GM18505 (cell line): ENCODE data around the gene VPS39.

Source experiments
- ATAC-seq: cut with Tn5 transposase; IDR thresholded peaks from one replicate; pipeline ENCODE4 v1.9.1; 2021; ENCODE audit not compliant: unreplicated experiment
- POLR2A ChIP-seq: IDR thresholded peaks from 4 replicates; pipeline ENCODE4 v1.6.1; 2011; ENCODE audit warnings: borderline replicate concordance; ENCODE audit not compliant: insufficient read depth, insufficient read length; ENCODE audit errors: extremely low read depth

Gene VPS39

DNA sequence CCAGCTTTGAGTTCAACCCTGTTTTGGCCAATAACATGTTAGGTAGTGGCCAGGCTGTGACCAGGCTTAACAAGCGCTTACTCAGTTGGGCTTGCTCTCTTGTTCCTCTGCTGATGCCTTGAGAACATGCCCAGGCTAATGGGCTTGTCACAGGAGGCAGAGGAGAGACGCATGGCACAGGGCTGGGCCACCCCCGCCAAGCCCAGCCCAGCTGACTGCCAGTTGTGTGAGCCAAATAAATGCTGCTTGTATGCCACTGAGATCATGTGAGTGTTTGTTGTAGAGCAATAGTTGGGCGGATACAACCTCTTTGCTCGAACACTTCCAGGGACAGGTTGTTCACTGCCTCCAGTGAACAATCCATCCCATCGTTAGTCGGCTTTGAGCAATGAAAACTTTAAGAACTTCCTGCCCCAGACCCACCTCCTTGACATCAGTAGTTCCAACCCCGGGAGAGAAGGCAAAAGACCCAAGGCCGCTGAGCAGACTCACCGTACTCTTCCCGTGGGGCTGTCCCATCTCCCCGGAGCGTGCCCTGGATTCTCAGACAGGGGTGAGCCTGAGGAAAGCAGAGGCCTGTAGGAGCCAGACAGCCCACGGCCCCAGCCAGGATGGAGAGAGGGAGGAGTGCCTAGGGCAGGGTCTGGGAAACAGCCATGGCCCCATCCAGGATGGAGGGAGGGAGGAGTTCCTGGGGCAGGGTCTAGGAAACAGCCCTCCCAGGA, 55.7 kb downstream of the VPS39 start:
- no peak for TF ChIP-seq POLR2A
- ATAC-seq = no peak

DNA sequence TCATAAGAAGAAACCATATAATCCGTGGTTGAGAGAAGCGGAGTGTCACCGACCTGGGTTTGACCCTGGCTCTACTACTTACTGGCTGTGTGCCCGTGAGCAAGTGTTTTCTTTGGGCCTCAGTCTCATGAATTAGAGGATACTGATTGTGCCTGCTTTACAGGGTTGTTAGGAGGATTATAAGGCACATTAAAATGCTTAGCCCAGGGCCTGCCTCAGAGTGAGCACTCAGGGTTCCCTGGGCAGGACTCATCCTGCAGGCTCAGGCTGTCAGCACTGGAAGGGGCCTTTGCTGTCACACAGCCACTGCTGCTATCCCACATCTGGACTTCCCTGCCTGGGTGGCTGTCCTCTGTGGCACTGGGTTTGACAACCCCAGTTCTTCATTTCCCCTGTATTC, 56.4 kb downstream of the VPS39 start:
- ATAC-seq = no peak
- TF ChIP-seq POLR2A = no peak

DNA sequence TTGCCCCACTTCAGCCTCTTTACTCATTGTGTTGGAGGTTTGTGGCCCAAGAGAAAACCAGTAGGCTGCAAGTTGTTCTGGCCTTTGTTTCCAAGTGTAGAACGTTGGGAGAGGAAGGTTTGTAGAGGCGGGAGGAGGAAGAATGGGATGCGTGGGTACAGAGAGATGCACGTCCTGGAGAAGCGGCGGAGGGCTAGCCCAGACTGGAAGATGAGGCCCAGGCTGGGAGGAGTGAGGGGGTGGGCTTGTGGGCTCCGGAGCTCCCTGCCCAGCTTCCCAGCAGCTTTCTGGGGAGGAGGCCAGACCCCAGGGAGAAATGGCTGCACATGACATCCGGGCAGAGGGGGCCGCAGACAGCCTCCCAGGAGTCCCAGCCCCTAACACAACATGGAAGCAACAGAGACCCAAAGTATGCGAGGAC, 57.0 kb downstream of the VPS39 start:
- no peak for TF ChIP-seq POLR2A
- ATAC-seq = no peak

DNA sequence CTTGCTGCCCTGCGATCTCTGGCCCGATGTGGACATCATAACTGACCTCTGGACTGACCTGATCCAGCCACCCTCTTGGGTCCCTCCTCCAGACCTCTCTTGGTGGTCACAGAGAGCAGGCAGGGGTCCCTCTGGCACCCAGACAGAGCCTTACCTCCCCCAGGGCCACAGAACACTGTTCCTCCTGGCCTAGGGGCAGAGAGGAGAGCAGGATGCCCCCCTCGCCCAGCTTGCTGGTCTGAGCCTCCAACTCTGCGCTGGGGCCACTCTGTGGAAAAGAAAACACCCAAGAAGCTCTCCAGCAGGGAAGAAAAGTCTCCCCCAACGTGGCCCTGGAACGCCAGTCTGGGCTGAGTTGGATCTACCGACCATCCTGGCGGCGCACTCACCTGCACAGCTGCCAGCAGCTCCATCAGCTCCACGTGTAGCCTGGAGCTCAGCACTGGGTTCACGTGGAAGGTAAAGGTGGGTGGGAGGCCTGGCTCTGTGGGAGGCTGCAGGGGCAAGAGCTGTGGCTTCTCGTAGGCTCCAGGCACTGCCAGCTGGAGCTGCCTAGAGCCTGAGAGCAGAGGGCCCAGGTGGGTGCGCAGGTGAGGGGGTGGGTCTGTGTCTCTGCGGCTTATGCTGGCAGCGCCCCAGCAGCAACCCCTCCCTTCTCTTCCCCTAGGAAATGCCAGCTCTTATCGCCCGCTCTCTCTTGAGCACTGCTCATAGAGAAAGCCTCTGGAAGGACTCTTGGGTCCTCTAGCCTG, 57.7 kb downstream of the VPS39 start:
- ATAC-seq = no peak
- TF ChIP-seq POLR2A = no peak

DNA sequence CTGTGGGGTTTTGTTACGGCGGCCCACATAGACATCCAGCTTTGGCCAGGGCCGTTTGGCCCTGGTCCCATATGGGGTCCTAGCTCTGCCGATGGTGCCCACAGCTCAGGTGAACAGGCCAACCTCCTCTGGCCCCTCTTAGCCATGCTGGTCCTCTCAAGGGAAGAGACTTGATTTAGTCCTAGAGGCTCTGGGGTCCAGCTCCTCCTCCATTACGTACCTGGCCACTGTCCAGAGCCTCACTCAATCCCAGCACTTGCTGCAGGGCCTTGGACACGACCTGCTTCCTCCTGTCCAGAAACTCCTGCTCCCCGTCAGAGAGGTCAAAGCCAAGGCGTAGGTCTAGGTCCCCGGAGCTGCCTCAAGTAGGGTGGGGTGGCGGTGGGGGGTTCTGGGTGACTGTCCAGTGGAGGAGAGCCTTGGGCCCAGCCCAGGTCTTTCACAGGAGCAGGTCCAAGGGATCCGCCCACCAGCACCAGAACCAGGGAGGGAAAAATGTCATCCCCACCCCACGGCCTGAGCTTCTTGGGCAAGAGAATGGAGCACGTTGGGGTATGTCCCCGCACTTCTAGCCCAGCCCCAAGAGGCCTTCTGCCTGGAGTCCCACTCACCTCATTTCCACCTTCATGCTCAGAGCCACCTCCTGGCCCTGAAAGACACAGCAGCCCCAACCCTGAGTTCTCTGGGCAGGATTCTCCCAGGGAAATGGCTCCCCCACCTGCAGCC, 58.4 kb downstream of the VPS39 start:
- no peak for ATAC-seq
- no peak for TF ChIP-seq POLR2A

DNA sequence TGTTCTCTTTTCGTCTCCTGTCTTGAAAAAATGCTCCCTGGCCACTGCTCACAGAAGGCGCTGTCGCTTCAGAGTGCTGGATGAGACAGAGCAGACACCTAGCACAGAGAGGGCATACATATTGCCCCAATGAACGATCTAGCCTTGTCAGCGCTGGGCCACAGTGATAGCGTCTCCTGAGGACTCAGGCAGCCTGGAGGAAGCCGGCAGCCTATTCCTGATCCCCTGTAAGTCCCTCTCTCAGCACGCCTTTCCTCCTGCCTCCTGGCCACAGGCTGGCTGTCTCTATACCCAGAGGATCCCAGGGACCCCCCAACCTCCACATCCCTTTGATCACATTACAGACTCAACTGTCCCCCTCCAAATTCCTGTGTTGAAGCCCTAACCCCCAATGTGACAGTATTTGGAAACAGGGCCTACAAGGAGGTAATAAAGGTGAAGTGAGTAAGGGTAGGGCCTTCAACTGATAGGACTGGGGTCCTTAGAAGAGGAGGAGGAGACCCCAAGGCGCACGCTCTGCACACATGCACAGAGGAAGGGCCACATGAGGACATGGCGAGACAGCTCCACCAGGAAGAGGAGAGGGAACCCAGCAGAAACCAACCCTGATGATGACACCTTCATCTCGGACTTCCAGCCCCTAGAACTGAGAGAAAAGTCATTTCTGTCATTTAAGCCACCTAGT, 59.2 kb downstream of the VPS39 start:
- ATAC-seq = no peak
- TF ChIP-seq POLR2A = no peak

DNA sequence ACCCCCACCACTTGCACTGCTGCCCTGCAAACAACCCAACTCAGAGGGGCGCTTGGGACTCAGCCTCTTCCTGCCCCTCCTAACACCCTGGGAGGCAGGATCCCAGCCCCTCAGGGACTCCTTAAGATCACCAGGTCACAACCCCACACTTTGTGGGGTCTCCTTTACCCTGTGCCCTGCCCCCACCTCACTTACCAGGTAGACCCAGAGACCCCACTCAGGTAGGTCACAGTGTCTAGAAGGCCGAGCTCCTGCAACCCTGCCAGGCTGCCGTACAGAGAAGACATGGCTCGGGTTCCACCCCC, 60.7 kb downstream of the VPS39 start:
- no peak for TF ChIP-seq POLR2A
- ATAC-seq = no peak

DNA sequence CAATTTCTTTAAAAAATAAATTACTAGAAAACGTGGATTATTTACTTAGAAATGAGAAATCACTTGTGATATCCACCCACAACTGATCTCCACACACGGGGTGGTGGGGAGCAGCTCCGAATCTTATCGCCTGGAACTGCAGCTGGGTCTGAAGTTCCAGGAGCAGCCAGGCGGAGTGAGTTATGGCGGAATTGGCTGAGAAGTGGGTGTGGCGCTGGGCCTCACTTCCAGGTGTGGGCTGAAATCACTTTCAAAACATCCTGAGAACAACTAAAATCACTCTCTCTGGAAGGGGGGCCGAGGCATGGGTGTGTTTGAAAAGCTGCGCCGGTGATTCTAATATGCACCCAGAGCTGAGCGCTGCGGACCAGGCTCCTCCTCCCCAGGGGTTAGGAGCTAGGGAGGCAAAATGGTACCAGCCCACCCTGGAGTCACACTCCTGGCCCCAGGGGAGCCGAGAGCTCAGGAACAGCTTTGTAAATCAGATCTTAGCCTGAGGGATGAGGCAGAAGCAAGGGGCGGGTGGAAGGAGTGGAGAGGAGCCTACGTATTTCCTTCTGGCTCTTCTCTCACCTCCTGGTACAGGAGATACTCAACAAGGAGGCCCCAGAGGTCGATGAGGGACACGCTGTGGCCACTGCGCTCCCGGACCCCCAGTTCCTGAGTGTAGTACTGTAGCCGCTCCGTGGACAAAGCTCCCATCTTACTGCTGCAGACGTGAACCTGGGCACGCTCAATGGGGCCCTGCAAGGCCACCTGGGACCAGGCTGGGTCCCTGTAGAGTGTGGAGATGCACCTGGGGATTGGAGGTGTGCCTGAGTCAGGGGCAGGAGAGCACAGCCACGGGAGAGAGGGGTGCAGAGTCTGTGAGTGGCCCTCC, 61.3 kb downstream of the VPS39 start:
- ATAC-seq = no peak
- no peak for TF ChIP-seq POLR2A

DNA sequence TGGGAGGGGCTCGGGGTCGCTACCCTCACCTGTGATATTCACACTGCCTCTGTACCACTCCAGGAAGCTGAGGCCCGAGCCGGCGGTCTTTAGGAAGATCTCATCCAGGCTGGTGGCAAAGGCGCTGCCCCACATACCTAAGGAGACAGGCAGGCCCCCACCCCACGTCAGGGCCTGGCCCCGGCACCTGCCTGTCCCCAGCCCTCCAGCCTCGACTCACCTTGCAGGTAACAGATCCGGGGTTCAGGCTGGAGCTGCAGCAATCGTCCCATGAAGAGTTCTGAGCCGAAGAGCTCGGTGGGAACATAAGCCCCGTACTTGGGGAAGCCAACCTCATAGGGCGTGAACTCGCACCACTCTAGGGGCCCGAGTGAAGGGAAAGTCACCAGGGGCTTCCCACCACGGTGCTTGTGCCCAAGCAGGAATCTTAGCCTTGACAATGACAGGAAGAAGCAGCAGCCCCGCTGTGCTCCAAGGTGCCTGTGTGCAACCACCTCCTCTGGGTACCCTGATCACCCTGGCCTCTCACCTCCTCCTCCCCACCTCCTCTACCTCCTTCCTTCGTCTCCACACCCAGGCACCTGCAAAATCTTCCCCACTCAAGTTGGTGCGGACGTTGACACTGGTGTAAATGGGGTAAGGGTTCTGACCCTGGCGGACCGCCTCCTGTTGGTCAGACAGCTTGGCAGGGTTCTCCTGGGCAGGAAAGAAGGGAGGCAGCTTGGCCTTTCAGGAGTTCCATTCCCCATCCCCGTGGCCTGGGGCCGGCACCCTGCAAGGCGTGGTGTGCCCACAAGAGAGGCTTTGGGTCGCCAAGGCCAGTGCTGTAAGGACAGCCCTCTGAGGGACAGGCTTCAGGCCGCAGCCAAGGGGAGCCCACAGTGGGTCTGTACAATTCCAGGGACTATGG, 62.3 kb downstream of the VPS39 start:
- ATAC-seq = no peak
- no peak for TF ChIP-seq POLR2A

DNA sequence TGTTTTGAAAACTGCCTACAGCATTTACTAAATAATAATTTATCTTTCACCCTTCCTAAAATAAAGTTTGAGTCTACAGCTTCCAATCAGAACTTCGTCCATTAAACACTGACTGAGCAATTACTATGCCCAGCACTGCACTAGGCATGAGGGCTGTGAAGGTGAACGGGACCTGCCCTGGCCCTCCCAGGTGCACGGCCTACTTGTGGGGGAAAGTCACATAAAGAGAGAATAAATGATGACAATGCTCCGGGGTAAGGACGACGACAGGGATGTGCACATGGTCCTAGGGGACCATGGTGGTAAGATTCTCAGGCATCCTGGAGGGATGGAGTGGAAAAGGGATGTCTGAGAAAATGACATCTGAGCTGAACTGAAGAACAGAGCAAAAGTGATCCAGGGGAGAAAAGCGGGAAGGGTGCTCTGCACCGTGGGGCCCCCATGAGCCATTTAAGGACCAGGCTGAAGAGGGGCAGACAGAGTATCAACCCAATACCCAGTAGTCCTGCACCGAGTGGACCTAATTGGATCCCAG, 63.2 kb downstream of the VPS39 start:
- no peak for ATAC-seq
- TF ChIP-seq POLR2A = no peak

DNA sequence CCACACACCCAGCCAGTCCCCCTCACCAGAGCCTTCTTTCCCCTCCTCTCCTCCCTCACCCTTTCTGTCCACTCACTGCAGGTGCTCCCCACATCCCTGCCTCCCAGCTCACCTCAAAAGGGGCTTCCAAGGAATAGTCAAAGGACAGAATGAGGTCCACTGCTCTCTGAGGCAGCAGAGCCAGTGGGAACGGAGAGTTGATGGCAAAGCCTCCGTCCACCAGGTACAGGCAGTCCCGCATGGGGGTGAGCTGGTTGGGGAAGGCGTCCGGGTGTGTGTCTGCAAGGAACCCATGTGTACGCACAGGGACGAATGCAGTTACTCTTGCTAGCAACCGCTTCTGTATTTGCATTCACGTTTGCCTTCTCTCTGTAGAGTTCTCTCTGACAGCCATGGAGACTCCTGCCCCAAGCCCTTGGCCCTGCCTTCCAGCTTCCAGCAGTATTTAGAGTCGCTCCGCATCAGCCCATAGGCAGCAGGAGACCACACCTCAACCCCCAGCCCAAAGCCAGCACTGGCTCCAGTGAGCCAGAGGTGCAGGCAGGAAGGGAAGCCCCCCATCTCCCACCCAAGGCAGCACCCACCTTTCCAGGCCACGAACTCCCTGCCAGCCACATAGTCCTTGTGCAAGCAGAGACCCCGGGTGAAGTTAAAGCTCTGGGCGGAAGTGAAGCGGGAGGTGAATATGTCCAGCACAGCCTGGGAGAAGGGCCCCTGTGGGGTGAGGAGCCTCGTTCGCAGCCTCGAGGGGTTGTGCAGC, 64.1 kb downstream of the VPS39 start:
- no peak for ATAC-seq
- no peak for TF ChIP-seq POLR2A
